HepG2 (cell line): Measurements from ENCODE around the gene CYP2A6. TPM values are rescaled to one million over a fixed set of nuclear protein-coding genes. Genes with fewer than 3 reads are reported as not detected.

ENCODE experiments used
- ATAC-seq: fragments of 200-7000 bp; cut with Tn5 transposase; 3 replicates; pipeline ENCODE4 v1.9.1; 2020; ENCODE audit warnings: mild to moderate bottlenecking, moderate library complexity
- BruUV-seq: library from RNA; stranded (reverse); fragments of 400-500 nt; replicated peaks from 2 replicates; lab custom pipeline; 2021; lab: Mats Ljungman, UMichigan
- CTCF ChIA-PET: fragments of 300-600 bp; formaldehyde crosslinking; extraction: SDS; loops from one replicate; lab custom pipeline; 2021; ENCODE audit warnings: low total read pairs, inconsistent platforms, low intra/inter-chr PET ratio; lab: Yijun Ruan, JAX
- POLR2A ChIA-PET: fragments of 350-600 bp; sonication (Branson Sonifier 250); formaldehyde crosslinking; loops from one replicate; lab custom pipeline; 2020; ENCODE audit warnings: antibody characterized with exemption, inconsistent platforms; lab: Yijun Ruan, JAX
- DNase-seq: peaks from one replicate; pipeline ENCODE4 v3.0.0-alpha.2; 2015; ENCODE audit warnings: low spot score
- FAIRE-seq: peaks from 3 replicates; lab custom pipeline; 2011; peaks lifted over from hg19 to GRCh38; lab: Jason Lieb, UNC
- H2AFZ ChIP-seq: one replicate; pipeline ENCODE4 v1.6.1; 2011; ENCODE audit warnings: low read length, inconsistent platforms
- H3K27ac ChIP-seq: fragments of 300-600 bp; 3 replicates; pipeline ENCODE4 v1.8.0; 2011; ENCODE audit warnings: mixed run types, mild to moderate bottlenecking, mixed read lengths, low read length, inconsistent platforms; ENCODE audit not compliant: insufficient read depth; ENCODE audit errors: extremely low read length
- H3K27me3 ChIP-seq, 2 experiments: fragments of 200-600 bp in 1 of 2; 2 replicates in 1 of 2; 3 replicates in 1 of 2; pipeline versions ENCODE4 v1.6.0 to v1.8.0; 2011; ENCODE audit warnings: low read length in 2 of 2, mild to moderate bottlenecking in 2 of 2, moderate library complexity in 2 of 2, inconsistent platforms in 1 of 2; ENCODE audit not compliant: insufficient read depth in 2 of 2, control insufficient read depth in 1 of 2
- H3K36me3 ChIP-seq, 2 experiments: fragments of 200-600 bp in 1 of 2; replicated peaks in 1 of 2; 2 replicates in 1 of 2; 3 replicates in 1 of 2; pipeline versions ENCODE4 v1.5.1 to v1.8.0; 2011; ENCODE audit warnings: low read length in 2 of 2, inconsistent platforms in 1 of 2; ENCODE audit not compliant: insufficient read depth in 2 of 2, control insufficient read depth in 1 of 2
- H3K4me1 ChIP-seq: 2 replicates; pipeline ENCODE4 v1.5.1; 2012; ENCODE audit warnings: low read length, inconsistent platforms; ENCODE audit not compliant: insufficient read depth
- H3K4me2 ChIP-seq: 2 replicates; pipeline ENCODE4 v1.6.0; 2011; ENCODE audit warnings: low read depth, low read length, inconsistent platforms
- H3K4me3 ChIP-seq, 3 experiments: fragments of 200-600 bp in 1 of 3; sonication (generic), shearing (Covaris generic) in 1 of 3; replicated peaks in 1 of 3; 2 replicates each; pipeline ENCODE4 v1.5.1; 2011 to 2016; ENCODE audit warnings: low read length in 3 of 3, inconsistent platforms in 2 of 3, low read depth in 2 of 3, mild to moderate bottlenecking in 2 of 3, control low read depth in 1 of 3, mixed read lengths in 1 of 3; ENCODE audit not compliant: insufficient read depth in 1 of 3
- H3K79me2 ChIP-seq: one replicate; pipeline ENCODE4 v1.6.1; 2011; ENCODE audit warnings: low read length, inconsistent platforms; ENCODE audit not compliant: insufficient read depth
- H3K9ac ChIP-seq: 2 replicates; pipeline ENCODE4 v1.6.0; 2011; ENCODE audit warnings: mild to moderate bottlenecking, low read depth, low read length, inconsistent platforms; ENCODE audit not compliant: insufficient read depth
- H3K9me3 ChIP-seq: 2 replicates; pipeline ENCODE4 v1.5.1; 2012; ENCODE audit warnings: mild to moderate bottlenecking, low read length
- H4K20me1 ChIP-seq: 2 replicates; pipeline ENCODE4 v1.6.0; 2011; ENCODE audit warnings: inconsistent platforms, mild to moderate bottlenecking, low read length, moderate library complexity; ENCODE audit not compliant: insufficient read depth
- HBP1 ChIP-seq: IDR thresholded peaks from 2 replicates; pipeline ENCODE4 v1.6.1; 2016; ENCODE audit warnings: low read depth, control low read depth
- HNF4G ChIP-seq, 2 experiments: sonication (generic) in 1 of 2; formaldehyde crosslinking in 1 of 2; IDR thresholded peaks; 2 replicates each; pipeline versions ENCODE4 v1.4.0 to v1.6.1; 2011 to 2020; ENCODE audit warnings: borderline replicate concordance in 2 of 2, low read depth in 2 of 2, mild to moderate bottlenecking in 2 of 2, low read length in 1 of 2, missing genetic modification reagents in 1 of 2, moderate library complexity in 1 of 2
- KDM1A ChIP-seq: IDR thresholded peaks from 2 replicates; pipeline ENCODE4 v1.6.1; 2016; ENCODE audit warnings: missing compliant biosample characterization
- ZBTB25 ChIP-seq: IDR thresholded peaks from 2 replicates; pipeline ENCODE4 v1.6.1; 2018; ENCODE audit warnings: missing genetic modification reagents
- ZBTB26 ChIP-seq: IDR thresholded peaks from 2 replicates; pipeline ENCODE4 v1.6.1; 2016; ENCODE audit warnings: missing compliant biosample characterization, missing genetic modification reagents, borderline replicate concordance
- ZHX2 ChIP-seq, 2 experiments: sonication (generic) in 1 of 2; formaldehyde crosslinking in 1 of 2; IDR thresholded peaks; 2 replicates each; pipeline versions ENCODE4 v1.6.1 to v1.9.0; 2014 to 2022; ENCODE audit warnings: antibody characterized with exemption in 1 of 2, borderline replicate concordance in 1 of 2, inconsistent platforms in 1 of 2, low read depth in 1 of 2, missing genetic modification reagents in 1 of 2
- ZNF549 ChIP-seq: sonication (generic); formaldehyde crosslinking; IDR thresholded peaks from 2 replicates; pipeline ENCODE4 v1.5.0; 2020; ENCODE audit warnings: missing genetic modification reagents
- ZNF629 ChIP-seq: sonication (generic); formaldehyde crosslinking; conservative IDR thresholded peaks from 2 replicates; pipeline ENCODE4 v1.5.0; 2020; ENCODE audit warnings: missing genetic modification reagents
- ZNF724P ChIP-seq: sonication (generic); formaldehyde crosslinking; IDR thresholded peaks from 2 replicates; pipeline ENCODE4 v1.8.0; 2022; ENCODE audit warnings: missing genetic modification reagents, borderline replicate concordance
- WGBS: methylation state at CpG from one replicate; pipeline ENCODE4 v1.1.6; 2017; ENCODE audit warnings: low lambda C conversion rate; 5-methylcytosine and 5-hydroxymethylcytosine counted together
- in situ Hi-C: cut with HindIII; loops from 2 replicates; pipeline ENCODE4 v1.10.0; 2017; ENCODE audit warnings: low pct_unique_long_range_greater_than_20kb; ENCODE audit not compliant: extremely low pct_ligation_motif_present
- intact Hi-C: fragments of 100-400 bp; cut with micrococcal nuclease; formaldehyde crosslinking; loops from one replicate; pipeline ENCODE4 v1.10.0; 2022; ENCODE audit not compliant: unreplicated experiment
- polyA plus RNA-seq, 8 experiments: library from polyadenylated mRNA; depleted of rRNA in 3 of 8; stranded (reverse) in 7 of 8; unstranded in 1 of 8; fragments of >200 nt; fragmentation: Illumina TruSeq in 4 of 8; extraction: Trizol in 4 of 8; gene quantifications; 2 replicates each; pipeline versions ENCODE4 v1.2.1 to v1.2.3, GENCODE V29; 2011 to 2016; ENCODE audit warnings: low read depth in 4 of 8, missing spikeins in 1 of 8, mixed read lengths in 1 of 8; ENCODE audit not compliant: insufficient read depth in 1 of 8
- total RNA-seq, 5 experiments: library from RNA; depleted of rRNA; stranded (reverse); fragments of >200 nt; fragmentation: Illumina TruSeq; extraction: Trizol; gene quantifications; 2 replicates each; pipeline ENCODE4 v1.2.3, GENCODE V29; 2016; ENCODE audit warnings: low read depth in 1 of 5

The CYP2A6 gene
- total and polyA plus RNA-seq, 2 of the 13 experiments (the other 11 are each of a cell fraction or from before 2014, with no cell fraction given): not detected

- Histone ChIP-seq H3K79me2 (no peaks in the 10 kb centered on the region), H3K9ac (no peak overlapping the region), H3K9me3 (no peaks in the 10 kb centered on the region), H3K4me2 (no peak overlapping the region), H2AFZ (no peak overlapping the region), H3K27ac (no peak overlapping the region), H3K4me3 (no peak overlapping the region), H3K4me1 (peaks cover 37% of the 10 kb centered on the region), H3K27me3 (no peaks in the 10 kb centered on the region), H3K36me3 (no peaks in the 10 kb centered on the region), H4K20me1 (no peaks in the 10 kb centered on the region)
- 92% methylated on average over 21 of the region's 22 CpGs for WGBS
- in situ Hi-C loops (no loop called here), intact Hi-C loops (no loop called here)
- CTCF ChIA-PET: no interaction called here
- DNase-seq (no peak), FAIRE-seq (no peak), ATAC-seq (no peak)
- BruUV-seq: TSS peak; percentile 47
- POLR2A ChIA-PET: no interaction called here
- TF ChIP-seq HNF4G (IDR thresholded peaks at IDR 0.05; ENCODE audit: borderline replicate concordance, low read depth, low read length): no peak
- TF ChIP-seq HNF4G (CRISPR knock-in tag; IDR thresholded peaks at IDR 0.05; ENCODE audit: borderline replicate concordance, low read depth): no peak
- peak; percentile 92 for TF ChIP-seq ZNF629 (CRISPR knock-in tag)
- no peak for TF ChIP-seq ZBTB25
- 0 out of 2 replicates have a peak, but pooled peaks have one; percentile 50 for TF ChIP-seq KDM1A (CRISPR knock-in tag)
- no peak for TF ChIP-seq ZBTB26
- TF ChIP-seq ZHX2 (IDR thresholded peaks at IDR 0.05; ENCODE audit: low read depth): no peak
- no peak for TF ChIP-seq ZHX2 (CRISPR knock-in tag; IDR thresholded peaks at IDR 0.05; ENCODE audit: borderline replicate concordance)
- TF ChIP-seq HBP1 (CRISPR knock-in tag): no peak
- no peak for TF ChIP-seq ZNF549 (CRISPR knock-in tag)
- TF ChIP-seq ZNF724P: no peak
Observed at GRCh38 chr19:40827386-40828247, 22.6 kb downstream of the CYP2A6 start.
